ENCODE data around the gene MSRB1. TPM values are rescaled to one million over a fixed set of nuclear protein-coding genes. Genes with fewer than 3 reads are reported as not detected.

Gene MSRB1
- total and polyA plus RNA-seq, 9 donors, result 6.7 to 31.1 (median 21.9) TPM

DNA sequence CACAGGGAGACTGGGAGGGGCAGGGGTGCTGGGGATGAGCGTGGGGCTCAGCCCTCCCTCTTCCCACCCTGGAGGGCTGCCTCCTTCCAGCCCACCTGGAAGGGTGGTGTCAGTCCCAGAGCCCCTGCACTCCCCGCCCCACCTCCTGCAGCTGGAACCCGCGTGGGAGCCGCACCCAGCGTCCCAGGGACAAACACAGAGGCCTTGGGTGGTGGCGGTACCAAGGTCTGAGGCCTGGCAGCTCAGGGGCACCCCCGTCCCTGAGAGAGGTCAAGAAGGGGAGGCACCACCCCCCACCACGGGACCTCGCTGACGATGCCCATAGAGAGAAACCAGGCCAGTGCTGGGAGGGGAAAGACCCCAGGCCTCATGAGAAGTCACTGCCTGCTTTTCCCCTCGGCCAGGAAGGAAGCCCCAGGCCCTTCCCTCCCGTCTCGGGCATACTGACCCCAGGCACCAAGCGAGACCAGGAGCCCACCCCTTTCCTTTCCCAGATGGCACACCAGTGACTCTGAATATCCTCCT lies 28.9 kb downstream of the MSRB1 start:
- Histone ChIP-seq H3K4me1 (ENCODE audit: insufficient read depth) (no peaks in the 10 kb centered on the region), H3K4me3 (no peak overlapping the region), H3K27ac (no peak overlapping the region), H3K27me3 (no peaks in the 10 kb centered on the region), H3K36me3 (no peaks in the 10 kb centered on the region), H3K9me3 (no peaks in the 10 kb centered on the region)
- WGBS, 3 donors, result 29 to 33% (median 32%) methylated on average over 14 to 15 of the region's 15 CpGs
- DNase-seq, result no peak
- TF ChIP-seq POLR2A (IDR thresholded peaks at IDR 0.05), result no peak
- no peak for TF ChIP-seq EP300 (IDR thresholded peaks at IDR 0.05)
- no peak for TF ChIP-seq CTCF (IDR thresholded peaks at IDR 0.05)
- intact Hi-C loops (cut with DNase I), result no loop called here

- TF ChIP-seq EP300 (IDR thresholded peaks at IDR 0.05) (no peak), POLR2A (IDR thresholded peaks at IDR 0.05) (no peak), CTCF (IDR thresholded peaks at IDR 0.05) (no peak)
- no peak for DNase-seq
- H3K9me3 ChIP-seq, result no peaks in the 10 kb centered on the region
- no peaks in the 10 kb centered on the region for H3K36me3 ChIP-seq
- H3K4me1 ChIP-seq (ENCODE audit: insufficient read depth), result no peaks in the 10 kb centered on the region
- no peak overlapping the region for H3K4me3 ChIP-seq
- 37 to 39% (median 39%) methylated on average over 21 of the region's 21 CpGs for WGBS, 3 donors
- no peak overlapping the region for H3K27ac ChIP-seq
- intact Hi-C loops (cut with DNase I), result no loop called here
- no peaks in the 10 kb centered on the region for H3K27me3 ChIP-seq
Measured at GRCh38 chr16:1913327-1914083, 29.5 kb downstream of the MSRB1 start.

- no peaks in the 10 kb centered on the region for H3K4me1 ChIP-seq (ENCODE audit: insufficient read depth)
- no peaks in the 10 kb centered on the region for H3K36me3 ChIP-seq
- TF ChIP-seq CTCF (IDR thresholded peaks at IDR 0.05), result no peak
- no peak for TF ChIP-seq POLR2A (IDR thresholded peaks at IDR 0.05)
- TF ChIP-seq EP300 (IDR thresholded peaks at IDR 0.05), result no peak
- 75 to 84% (median 83%) methylated on average over 17 of the region's 17 CpGs for WGBS, 3 donors
- H3K4me3 ChIP-seq, result no peak overlapping the region
- intact Hi-C loops (cut with DNase I), result no loop called here
- no peaks in the 10 kb centered on the region for H3K9me3 ChIP-seq
- DNase-seq, result no peak
- H3K27ac ChIP-seq, result no peak overlapping the region
- no peaks in the 10 kb centered on the region for H3K27me3 ChIP-seq
Measured at GRCh38 chr16:1912215-1912543, 30.8 kb downstream of the MSRB1 start.

- H3K27me3 ChIP-seq, result no peaks in the 10 kb centered on the region
- H3K27ac ChIP-seq, result no peak overlapping the region
- no peaks in the 10 kb centered on the region for H3K36me3 ChIP-seq
- H3K9me3 ChIP-seq, result no peaks in the 10 kb centered on the region
- 88 to 90% (median 88%) methylated on average over 59 of the region's 59 CpGs for WGBS, 3 donors
- no peaks in the 10 kb centered on the region for H3K4me1 ChIP-seq (ENCODE audit: insufficient read depth)
- no peak overlapping the region for H3K4me3 ChIP-seq
- no peak for TF ChIP-seq POLR2A (IDR thresholded peaks at IDR 0.05)
- no peak for TF ChIP-seq EP300 (IDR thresholded peaks at IDR 0.05)
- no peak for TF ChIP-seq CTCF (IDR thresholded peaks at IDR 0.05)
- intact Hi-C loops (cut with DNase I), result no loop called here
- DNase-seq, result no peak
Measured at GRCh38 chr16:1911467-1912214, 31.4 kb downstream of the MSRB1 start.

Measured in ovary (tissue), 9 donors.